HL-60 (cell line): ENCODE measurements around the gene GADD45G.

Source experiments
- CTCF ChIP-seq: IDR thresholded peaks from one replicate; pipeline ENCODE4 v1.5.1; 2011; ENCODE audit warnings: low read length, control low read depth, inconsistent platforms; ENCODE audit not compliant: insufficient read depth
- GABPA ChIP-seq: IDR thresholded peaks from 2 replicates; pipeline ENCODE4 v1.6.1; 2012; ENCODE audit warnings: low read depth
- POLR2AphosphoS5 ChIP-seq: IDR thresholded peaks from 2 replicates; pipeline ENCODE4 v1.6.1; 2012; ENCODE audit warnings: low read depth
- REST ChIP-seq: IDR thresholded peaks from 2 replicates; pipeline ENCODE4 v1.6.1; 2012; ENCODE audit warnings: low read depth; ENCODE audit not compliant: insufficient replicate concordance
- SPI1 ChIP-seq: IDR thresholded peaks from 2 replicates; pipeline ENCODE4 v1.6.1; 2012; ENCODE audit warnings: low read depth, mild to moderate bottlenecking, borderline replicate concordance

- no peak for TF ChIP-seq CTCF
- no peak for TF ChIP-seq SPI1
- no peak for TF ChIP-seq GABPA
- TF ChIP-seq POLR2AphosphoS5, result no peak
- no peak for TF ChIP-seq REST
Measured at GRCh38 chr9:89617978-89618377, 13.2 kb downstream of the GADD45G start.
